OCI-LY7 (cell line): ENCODE data around the gene TMEM270. TPM values are rescaled to one million over a fixed set of nuclear protein-coding genes. Genes with fewer than 3 reads are reported as not detected.

Experiments
- BruUV-seq: library from RNA; stranded (reverse); fragments of 400-500 nt; replicated peaks from 2 replicates; lab custom pipeline; 2021; lab: Mats Ljungman, UMichigan
- CTCF ChIA-PET: fragments of 300-600 bp; sonication (Branson Sonifier 250); formaldehyde crosslinking; loops from one replicate; lab custom pipeline; 2022; ENCODE audit warnings: antibody characterized with exemption; ENCODE audit not compliant: unreplicated experiment; lab: Charles Lee
- POLR2A ChIA-PET: fragments of 300-600 bp; sonication (Branson Sonifier 250); formaldehyde crosslinking; loops from one replicate; lab custom pipeline; 2022; ENCODE audit warnings: antibody characterized with exemption; lab: Charles Lee
- DNase-seq: peaks from one replicate; pipeline ENCODE4 v3.0.0-alpha.2; 2015; ENCODE audit warnings: low spot score
- H2AFZ ChIP-seq: fragments of 200-600 bp; sonication (generic), shearing (Covaris generic); 2 replicates; pipeline ENCODE4 v1.6.1; 2014; ENCODE audit warnings: mild to moderate bottlenecking, antibody characterized with exemption, low read length, moderate library complexity
- H3K27ac ChIP-seq: fragments of 200-600 bp; sonication (generic); 2 replicates; pipeline ENCODE4 v1.5.1; 2014; ENCODE audit warnings: mixed run types, low read depth, mild to moderate bottlenecking, moderate library complexity, low read length, inconsistent platforms; ENCODE audit not compliant: poor library complexity, severe bottlenecking
- H3K36me3 ChIP-seq: fragments of 200-600 bp; sonication (generic); 2 replicates; pipeline ENCODE4 v1.6.1; 2014; ENCODE audit warnings: mild to moderate bottlenecking, antibody characterized with exemption, low read length, moderate library complexity, mixed read lengths; ENCODE audit not compliant: insufficient read depth
- H3K4me1 ChIP-seq: fragments of 200-600 bp; sonication (generic); 2 replicates; pipeline ENCODE4 v1.5.1; 2014; ENCODE audit warnings: mild to moderate bottlenecking, low read length; ENCODE audit not compliant: insufficient read depth, poor library complexity, severe bottlenecking
- H3K4me2 ChIP-seq: fragments of 200-600 bp; sonication (generic); 2 replicates; pipeline ENCODE4 v1.6.1; 2014; ENCODE audit warnings: mild to moderate bottlenecking, low read length
- H3K4me3 ChIP-seq: fragments of 200-600 bp; sonication (generic); 2 replicates; pipeline ENCODE4 v1.5.1; 2014; ENCODE audit warnings: mild to moderate bottlenecking, low read depth, low read length; ENCODE audit not compliant: poor library complexity, severe bottlenecking
- H3K79me2 ChIP-seq: fragments of 200-600 bp; sonication (generic); 2 replicates; pipeline ENCODE4 v1.6.1; 2016; ENCODE audit warnings: low read depth, mild to moderate bottlenecking, low read length, moderate library complexity, mixed read lengths; ENCODE audit not compliant: insufficient read depth
- H3K9me2 ChIP-seq: fragments of 200-600 bp; sonication (generic); 2 replicates; pipeline ENCODE4 v1.6.1; 2016; ENCODE audit warnings: mild to moderate bottlenecking, low read length, mixed read lengths; ENCODE audit not compliant: insufficient read depth
- H3K9me3 ChIP-seq: fragments of 200-600 bp; sonication (generic); 2 replicates; pipeline ENCODE4 v1.6.1; 2014; ENCODE audit warnings: mild to moderate bottlenecking, mixed run types, low read length, mixed read lengths
- H4K20me1 ChIP-seq: fragments of 200-600 bp; sonication (generic); 2 replicates; pipeline ENCODE4 v1.6.1; 2014; ENCODE audit warnings: mild to moderate bottlenecking, antibody characterized with exemption, low read length, moderate library complexity, mixed read lengths; ENCODE audit not compliant: insufficient read depth
- CTCF ChIP-seq: fragments of 200-600 bp; sonication (generic); conservative IDR thresholded peaks from 2 replicates; pipeline ENCODE4 v1.5.1; 2014; ENCODE audit warnings: mild to moderate bottlenecking, antibody characterized with exemption, low read length, moderate library complexity, mixed read lengths
- EZH2phosphoT487 ChIP-seq: fragments of 200-600 bp; sonication (generic); IDR thresholded peaks from 2 replicates; pipeline ENCODE4 v1.6.1; 2018; ENCODE audit warnings: low read depth, borderline replicate concordance, mild to moderate bottlenecking, mixed run types, antibody characterized with exemption, low read length, moderate library complexity, mixed read lengths
- intact Hi-C: fragments of 100-400 bp; cut with micrococcal nuclease; formaldehyde crosslinking; loops from one replicate; pipeline ENCODE4 v1.10.0; 2022; ENCODE audit not compliant: unreplicated experiment
- total RNA-seq, 2 experiments: library from RNA; depleted of rRNA in 1 of 2; stranded (reverse); fragments of >200 nt in 1 of 2; shearing (Covaris generic) in 1 of 2; gene quantifications; 2 replicates each; pipeline ENCODE4 v1.2.3, GENCODE V29; 2014 to 2022

TMEM270 gene
- total RNA-seq, 2 experiments from 2014 or later, result not detected

GRCh38 chr7:73869011-73869798 lies 8.2 kb downstream of the TMEM270 start:
- Histone ChIP-seq H3K79me2 (no peaks in the 10 kb centered on the region), H3K36me3 (no peaks in the 10 kb centered on the region), H3K4me1 (no peaks in the 10 kb centered on the region), H3K27ac (no peak overlapping the region), H3K4me2 (no peak overlapping the region), H4K20me1 (no peaks in the 10 kb centered on the region), H3K9me3 (no peaks in the 10 kb centered on the region), H2AFZ (no peak overlapping the region), H3K4me3 (no peak overlapping the region), H3K9me2 (no peaks in the 10 kb centered on the region)
- CTCF ChIA-PET, result no interaction called here
- BruUV-seq, result no TSS peak
- POLR2A ChIA-PET, result no interaction called here
- no peak for DNase-seq
- TF ChIP-seq CTCF (no peak), EZH2phosphoT487 (no peak)
- intact Hi-C loops, result no loop called here

GRCh38 chr7:73870041-73870492 lies 9.1 kb downstream of the TMEM270 start:
- Histone ChIP-seq H3K9me3 (no peaks in the 10 kb centered on the region), H3K9me2 (no peaks in the 10 kb centered on the region), H4K20me1 (no peaks in the 10 kb centered on the region), H2AFZ (no peak overlapping the region), H3K27ac (no peak overlapping the region), H3K79me2 (no peaks in the 10 kb centered on the region), H3K4me3 (no peak overlapping the region), H3K4me2 (no peak overlapping the region), H3K4me1 (no peaks in the 10 kb centered on the region), H3K36me3 (no peaks in the 10 kb centered on the region)
- intact Hi-C loops, result no loop called here
- TF ChIP-seq EZH2phosphoT487 (no peak), CTCF (no peak)
- no peak for DNase-seq
- ChIA-PET CTCF (no interaction called here), POLR2A (no interaction called here)
- BruUV-seq, result no TSS peak
